ENCODE data around the gene CXCL16.

DNA sequence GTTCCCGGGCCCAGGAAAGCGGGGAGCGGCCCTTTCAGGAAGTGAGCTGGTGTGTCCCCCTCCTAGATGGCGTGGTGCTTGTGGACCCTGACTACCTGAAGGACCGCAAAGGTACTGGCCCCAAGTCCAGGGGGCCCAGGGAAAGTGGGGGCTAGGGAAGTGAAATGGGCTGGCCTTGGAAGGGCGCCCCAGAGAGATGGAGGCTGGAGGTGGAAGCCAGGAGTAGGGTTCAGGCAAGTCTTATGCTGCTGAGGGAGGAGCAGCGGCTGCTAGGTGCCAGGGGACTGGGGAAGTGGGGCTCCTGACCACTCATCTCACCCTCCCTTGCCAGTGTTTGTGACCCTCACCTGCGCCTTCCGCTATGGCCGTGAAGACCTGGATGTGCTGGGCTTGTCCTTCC is 23.6 kb downstream of the CXCL16 start:
- TF ChIP-seq, protein P1, sequence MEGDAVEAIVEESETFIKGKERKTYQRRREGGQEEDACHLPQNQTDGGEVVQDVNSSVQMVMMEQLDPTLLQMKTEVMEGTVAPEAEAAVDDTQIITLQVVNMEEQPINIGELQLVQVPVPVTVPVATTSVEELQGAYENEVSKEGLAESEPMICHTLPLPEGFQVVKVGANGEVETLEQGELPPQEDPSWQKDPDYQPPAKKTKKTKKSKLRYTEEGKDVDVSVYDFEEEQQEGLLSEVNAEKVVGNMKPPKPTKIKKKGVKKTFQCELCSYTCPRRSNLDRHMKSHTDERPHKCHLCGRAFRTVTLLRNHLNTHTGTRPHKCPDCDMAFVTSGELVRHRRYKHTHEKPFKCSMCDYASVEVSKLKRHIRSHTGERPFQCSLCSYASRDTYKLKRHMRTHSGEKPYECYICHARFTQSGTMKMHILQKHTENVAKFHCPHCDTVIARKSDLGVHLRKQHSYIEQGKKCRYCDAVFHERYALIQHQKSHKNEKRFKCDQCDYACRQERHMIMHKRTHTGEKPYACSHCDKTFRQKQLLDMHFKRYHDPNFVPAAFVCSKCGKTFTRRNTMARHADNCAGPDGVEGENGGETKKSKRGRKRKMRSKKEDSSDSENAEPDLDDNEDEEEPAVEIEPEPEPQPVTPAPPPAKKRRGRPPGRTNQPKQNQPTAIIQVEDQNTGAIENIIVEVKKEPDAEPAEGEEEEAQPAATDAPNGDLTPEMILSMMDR (IDR thresholded peaks at IDR 0.05), result no peak
- TF ChIP-seq POLR2A (IDR thresholded peaks at IDR 0.05), result no peak
